ENCODE data around the gene KCTD3.
A peak's percentile ranks its signal among the peaks of the same experiment; 100 is the strongest.

The KCTD3 gene

GRCh38 chr1:215606564-215607168, 39.6 kb downstream of the KCTD3 start:
- DNase-seq, result peak; percentile 57

- DNase-seq, result no peak
These were observed 40.3 kb downstream of the KCTD3 start for GRCh38 chr1:215607412-215607811.

GRCh38 chr1:215608646-215609045, 41.5 kb downstream of the KCTD3 start:
- no peak for DNase-seq

GRCh38 chr1:215612391-215612790, 45.3 kb downstream of the KCTD3 start:
- DNase-seq, result no peak

- no peak for DNase-seq
These were observed 50.9 kb downstream of the KCTD3 start for GRCh38 chr1:215617979-215618378.

- DNase-seq, result no peak
These were observed 56.1 kb downstream of the KCTD3 start for GRCh38 chr1:215623162-215623561.

GRCh38 chr1:215625949-215626348, 58.8 kb downstream of the KCTD3 start:
- DNase-seq, result no peak

- DNase-seq, result no peak
These were observed 63.9 kb downstream of the KCTD3 start for GRCh38 chr1:215631040-215631439.

- peak; percentile 67 for DNase-seq
These were observed 64.4 kb downstream of the KCTD3 start for GRCh38 chr1:215631489-215631888.

GRCh38 chr1:215635827-215636226, 68.7 kb downstream of the KCTD3 start:
- no peak for DNase-seq

GRCh38 chr1:215636258-215636965, 69.3 kb downstream of the KCTD3 start:
- no peak for DNase-seq

- no peak for DNase-seq
These were observed 70.0 kb downstream of the KCTD3 start for GRCh38 chr1:215637041-215637573.

- DNase-seq, result no peak
These were observed 73.5 kb downstream of the KCTD3 start for GRCh38 chr1:215640429-215641148.

- DNase-seq, result no peak
These were observed 76.7 kb downstream of the KCTD3 start for GRCh38 chr1:215643592-215644321.

- DNase-seq, result no peak
These were observed 78.1 kb downstream of the KCTD3 start for GRCh38 chr1:215645182-215645581.

GRCh38 chr1:215645861-215646260, 78.8 kb downstream of the KCTD3 start:
- DNase-seq, result no peak

- no peak for DNase-seq
These were observed 80.6 kb downstream of the KCTD3 start for GRCh38 chr1:215647738-215648137.

- DNase-seq, result no peak
These were observed 81.9 kb downstream of the KCTD3 start for GRCh38 chr1:215648957-215649356.

- DNase-seq, result no peak
These were observed 83.5 kb downstream of the KCTD3 start for GRCh38 chr1:215650446-215651149.

- DNase-seq, result no peak
These were observed 84.8 kb downstream of the KCTD3 start for GRCh38 chr1:215651867-215652266.

GRCh38 chr1:215652371-215652770, 85.3 kb downstream of the KCTD3 start:
- DNase-seq, result no peak

GRCh38 chr1:215657047-215657446, 89.9 kb downstream of the KCTD3 start:
- no peak for DNase-seq

- DNase-seq, result no peak
These were observed 93.2 kb downstream of the KCTD3 start for GRCh38 chr1:215660259-215660658.

All from DMS53 (cell line).